Kidney tubule cell (primary cell): Measurements from ENCODE around the gene PDCD1.

Source experiments
- DNase-seq: peaks from one replicate; pipeline ENCODE4 v3.0.0-alpha.2; 2018; ENCODE audit warnings: low spot score

PDCD1 gene

DNA sequence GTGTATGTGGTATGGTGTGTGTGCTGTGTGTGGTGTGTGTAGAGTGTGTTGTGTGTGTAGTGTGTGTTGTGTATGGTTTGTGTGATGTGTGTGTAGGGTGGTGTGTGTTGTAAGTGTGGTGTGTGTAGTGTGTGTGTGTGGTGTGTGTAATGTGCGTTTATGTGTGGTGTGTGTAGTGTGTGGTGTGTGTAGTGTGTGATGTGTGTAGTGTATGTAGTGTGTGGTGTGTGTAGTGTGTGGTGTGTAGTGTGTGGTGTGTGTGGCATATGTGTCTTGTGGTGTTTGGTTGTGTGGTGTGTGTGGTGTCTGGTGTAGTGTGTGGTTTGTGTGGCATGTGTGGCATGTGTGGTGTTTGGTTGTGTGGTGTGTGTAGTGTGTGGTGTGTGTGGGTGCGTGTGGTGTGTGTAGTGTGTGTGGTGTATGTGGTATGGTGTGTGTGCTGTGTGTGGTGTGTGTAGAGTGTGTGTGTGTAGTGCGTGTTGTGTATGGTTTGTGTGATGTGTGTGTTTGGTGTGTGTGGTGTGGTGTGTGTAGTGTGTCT lies 6.8 kb upstream of the PDCD1 start:
- DNase-seq, result no peak

DNA sequence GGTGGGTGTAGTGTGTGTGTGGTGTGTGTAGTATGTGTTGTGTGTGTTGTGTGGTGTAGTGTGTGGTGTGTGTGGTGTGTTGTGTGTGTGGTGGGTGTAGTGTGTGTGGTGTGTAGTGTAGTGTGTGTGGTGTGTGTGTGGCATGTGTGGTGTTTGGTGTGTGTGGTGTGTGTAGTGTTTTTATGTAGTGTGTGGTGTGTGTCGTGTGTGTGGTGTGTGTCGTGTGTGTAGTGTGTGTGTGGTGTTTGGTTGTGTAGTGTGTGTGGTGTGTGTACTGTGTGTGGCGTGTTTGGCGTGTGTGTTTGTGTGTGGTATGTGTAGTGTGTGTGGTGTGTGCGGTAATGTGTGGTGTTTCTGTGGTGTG lies 6.1 kb upstream of the PDCD1 start:
- DNase-seq, result no peak

DNA sequence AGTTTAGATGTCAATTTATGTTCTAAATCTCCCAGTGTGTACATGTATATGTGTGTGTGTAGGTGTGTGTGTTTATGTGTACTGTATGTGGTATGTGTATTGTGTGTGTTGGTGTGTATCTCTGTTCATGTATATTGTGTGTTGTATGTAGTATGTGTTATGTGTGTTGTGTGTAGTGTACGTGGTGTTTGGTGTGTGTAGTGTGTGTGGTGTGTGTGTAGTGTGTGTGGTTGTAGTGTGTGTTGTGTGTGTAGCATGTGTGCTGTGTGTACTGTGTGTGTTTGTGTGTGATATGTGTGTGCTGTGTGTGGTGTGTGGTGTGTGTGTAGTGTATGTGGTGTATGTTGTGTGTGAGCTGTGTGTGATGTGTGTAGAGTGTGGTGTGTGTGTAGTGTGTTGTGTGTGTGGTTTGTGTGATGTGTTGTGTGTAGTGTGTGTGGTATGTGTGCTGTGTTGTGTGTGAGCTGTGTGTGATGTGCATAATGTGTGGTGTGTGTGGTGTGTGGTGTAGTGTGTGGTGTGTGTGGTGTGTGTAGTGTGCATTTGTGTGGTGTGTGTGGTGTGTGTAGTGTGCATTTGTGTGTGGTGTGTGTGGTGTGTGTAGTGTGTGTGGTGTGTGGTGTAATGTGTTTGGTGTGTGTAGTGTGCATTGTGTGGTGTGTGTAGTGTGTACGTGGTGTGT lies 5.6 kb upstream of the PDCD1 start:
- no peak for DNase-seq

DNA sequence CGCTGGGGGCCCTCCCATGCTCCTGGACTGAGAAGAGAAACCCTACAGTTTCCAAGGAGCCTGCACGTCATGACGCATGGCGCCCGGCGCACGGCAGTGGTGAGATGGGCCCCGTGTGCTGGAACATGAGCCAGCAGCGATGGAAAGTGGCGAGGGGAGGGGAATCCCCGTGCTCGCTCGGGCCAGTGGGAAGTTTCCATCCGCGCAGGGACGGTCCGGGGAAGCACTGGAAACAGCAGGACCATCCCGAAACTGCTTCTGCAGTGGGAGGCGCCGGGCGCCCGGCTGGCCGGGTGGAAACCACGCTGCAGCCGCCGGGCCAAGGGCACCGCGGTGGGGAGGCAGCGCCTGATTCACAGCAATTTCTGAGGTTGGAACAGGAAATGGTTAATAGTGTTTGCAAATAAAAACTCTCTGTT lies 4.9 kb upstream of the PDCD1 start:
- peak; percentile 46 for DNase-seq

DNA sequence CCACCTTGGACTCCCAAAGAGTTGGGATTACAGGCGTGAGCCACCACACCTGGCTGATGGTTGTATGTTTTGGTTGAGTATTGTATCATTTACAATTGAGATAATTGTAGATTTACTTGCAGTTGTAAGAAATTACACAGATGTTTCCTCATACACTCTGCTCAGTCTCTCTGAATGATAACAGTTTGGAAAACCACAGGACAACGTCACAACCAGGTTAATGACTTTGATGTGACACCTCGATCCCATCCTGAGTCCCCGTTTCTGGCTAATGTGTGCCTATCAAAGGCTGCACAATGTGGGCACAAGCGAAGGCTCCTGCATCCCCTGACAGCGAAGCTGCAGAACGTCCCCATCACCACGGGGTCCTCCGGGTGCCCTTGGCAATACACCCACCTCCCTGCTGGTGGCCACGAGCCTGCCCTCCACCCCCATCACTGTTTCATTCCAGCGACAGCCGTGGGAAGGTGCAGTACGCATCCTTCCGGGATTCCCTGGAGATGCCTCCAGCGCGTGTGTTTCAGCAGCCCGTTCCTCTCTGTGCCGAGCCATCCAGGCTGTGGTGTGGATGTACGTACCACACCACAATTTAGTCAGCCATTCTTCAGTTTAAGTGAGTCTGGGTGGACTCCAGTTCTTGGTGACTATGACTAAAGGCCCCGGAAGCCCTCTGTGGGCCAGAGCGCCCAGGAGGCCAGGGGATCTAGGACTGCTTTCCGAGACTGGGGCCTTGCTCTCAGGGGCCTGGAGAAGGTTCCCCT lies 4.3 kb upstream of the PDCD1 start:
- no peak for DNase-seq

DNA sequence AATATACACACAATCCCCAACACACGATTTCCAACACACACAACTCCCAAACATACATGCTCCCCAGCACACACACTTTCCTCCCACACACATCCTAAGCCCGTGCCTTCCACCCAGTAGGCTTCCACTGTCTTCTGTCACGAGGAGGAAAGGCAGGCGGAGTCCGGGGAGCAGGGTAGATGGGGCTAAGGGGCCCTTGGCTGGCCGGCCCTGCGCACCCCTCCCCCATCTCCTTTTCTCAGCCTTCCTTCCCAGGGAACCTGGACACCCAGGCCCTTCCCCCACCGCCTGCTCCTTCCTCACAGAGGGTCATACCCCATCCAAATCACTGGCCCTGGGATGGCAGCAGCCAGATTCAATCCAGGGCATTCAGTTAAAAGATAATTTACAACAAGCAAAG lies 3.4 kb upstream of the PDCD1 start:
- DNase-seq, result no peak

DNA sequence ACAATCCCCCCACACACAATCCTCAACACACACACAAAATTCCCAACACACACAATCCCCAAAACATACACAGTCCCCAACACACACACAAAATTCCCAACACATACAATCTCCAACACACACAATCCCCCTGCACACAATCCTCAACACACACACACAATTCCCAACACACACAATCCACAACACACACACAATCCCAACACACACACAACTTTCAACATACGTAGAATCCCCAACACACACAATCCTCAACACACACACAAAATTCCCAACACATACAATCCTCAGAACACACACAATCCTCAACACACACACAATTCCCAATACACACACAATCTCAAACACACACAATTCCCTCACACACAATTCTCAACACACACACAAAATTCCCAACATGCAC lies 2.6 kb upstream of the PDCD1 start:
- DNase-seq, result no peak

DNA sequence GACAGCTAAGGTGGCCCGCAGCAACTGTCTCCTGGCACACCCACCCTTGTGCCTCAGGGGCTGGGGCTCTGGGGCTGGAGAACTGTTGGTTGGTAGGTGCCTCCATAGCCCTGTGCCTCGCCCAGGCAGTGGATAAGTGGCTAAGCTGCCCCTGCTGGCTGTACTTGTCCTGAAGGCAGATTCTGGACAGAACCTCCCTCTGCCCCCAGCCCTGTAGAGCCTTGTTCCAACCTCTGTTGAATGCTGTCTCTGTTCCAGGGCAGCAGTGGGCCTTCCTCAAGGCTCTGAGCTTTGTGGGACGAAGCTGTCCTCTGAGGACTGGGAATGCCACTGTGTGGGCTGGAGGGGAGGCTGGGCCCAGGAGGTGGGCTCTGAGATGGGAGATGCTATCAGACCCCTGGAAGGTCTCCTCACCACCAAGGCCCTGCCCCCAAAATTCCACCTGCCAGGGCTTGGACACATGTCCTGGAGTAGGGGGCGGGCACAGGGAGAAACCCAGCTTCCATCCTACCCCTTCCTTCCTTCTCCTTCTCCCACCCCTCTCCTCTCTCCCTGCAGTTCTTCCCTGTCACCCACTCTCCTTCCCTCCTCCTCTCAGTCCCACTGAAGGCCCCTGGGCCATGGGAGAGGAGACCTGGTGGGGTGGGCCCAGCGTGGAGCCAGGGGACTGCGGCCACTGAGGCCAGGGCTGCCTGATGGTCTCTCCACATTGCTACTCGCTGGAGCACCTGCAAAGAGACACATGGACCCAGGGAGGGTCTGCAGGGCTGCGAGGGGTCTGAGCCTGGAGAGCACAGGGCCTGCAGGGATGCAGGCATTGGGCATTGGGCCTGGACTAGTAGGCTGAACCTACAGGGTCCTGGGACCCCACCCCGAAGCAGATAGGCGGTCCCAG lies 1.7 kb upstream of the PDCD1 start:
- DNase-seq, result no peak

DNA sequence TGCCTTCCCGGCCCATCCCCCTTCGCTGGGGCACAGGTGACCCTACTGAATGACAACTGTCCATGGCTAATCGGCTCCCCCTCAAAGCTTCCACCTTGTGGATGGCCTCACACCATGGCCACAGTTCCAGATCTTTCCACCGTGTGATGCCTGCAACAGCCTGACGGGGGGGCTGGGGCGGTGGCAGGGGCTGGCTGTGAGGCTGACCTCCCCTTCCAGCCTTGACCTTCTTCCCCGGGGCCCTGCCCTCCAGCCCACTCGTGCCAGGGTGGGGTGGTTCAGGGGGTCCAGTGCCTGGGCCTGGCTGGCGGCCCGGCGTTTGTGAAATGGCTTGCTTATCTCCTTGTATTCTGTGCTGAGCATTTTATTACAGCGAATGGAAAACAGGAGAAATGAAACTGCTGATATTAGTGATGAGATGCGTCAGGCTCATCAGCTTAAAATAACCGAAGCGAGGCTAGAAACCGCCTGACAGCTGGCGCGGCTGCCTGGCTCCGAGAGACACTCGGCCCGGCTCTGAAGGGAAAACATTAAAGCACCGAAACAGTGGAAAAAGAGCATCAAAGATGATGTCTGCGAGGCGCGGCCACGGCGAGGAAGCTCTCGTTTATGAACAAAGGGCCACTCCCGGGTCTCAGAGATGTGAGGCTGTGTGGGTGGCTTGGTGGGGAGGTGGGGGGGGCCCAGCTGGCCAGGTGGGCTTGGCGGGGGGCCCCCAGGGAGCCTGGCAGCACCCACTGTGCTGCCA lies 916 bp upstream of the PDCD1 start:
- DNase-seq, result no peak

DNA sequence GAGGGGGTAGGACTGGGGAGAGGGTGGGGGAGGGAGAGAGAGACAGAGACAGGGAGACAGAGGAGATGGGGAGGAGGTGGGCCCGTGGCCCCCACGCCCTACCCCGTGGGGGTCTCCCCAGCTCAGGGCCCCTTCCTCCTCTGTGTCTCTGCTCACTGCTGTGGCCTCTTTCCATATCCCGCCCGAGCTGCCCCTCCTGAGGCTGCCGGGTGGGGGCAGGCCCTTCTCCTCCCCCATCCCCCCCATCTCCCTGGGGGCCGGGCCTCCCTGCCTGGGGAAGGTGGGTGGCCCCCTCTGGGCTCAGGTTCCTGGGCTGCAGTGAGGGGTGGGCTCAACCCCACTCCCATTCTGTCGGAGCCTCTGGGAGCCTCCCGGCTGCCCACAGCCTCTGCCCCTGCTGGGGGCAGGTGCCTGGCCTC lies 332 bp upstream of the PDCD1 start:
- no peak for DNase-seq

DNA sequence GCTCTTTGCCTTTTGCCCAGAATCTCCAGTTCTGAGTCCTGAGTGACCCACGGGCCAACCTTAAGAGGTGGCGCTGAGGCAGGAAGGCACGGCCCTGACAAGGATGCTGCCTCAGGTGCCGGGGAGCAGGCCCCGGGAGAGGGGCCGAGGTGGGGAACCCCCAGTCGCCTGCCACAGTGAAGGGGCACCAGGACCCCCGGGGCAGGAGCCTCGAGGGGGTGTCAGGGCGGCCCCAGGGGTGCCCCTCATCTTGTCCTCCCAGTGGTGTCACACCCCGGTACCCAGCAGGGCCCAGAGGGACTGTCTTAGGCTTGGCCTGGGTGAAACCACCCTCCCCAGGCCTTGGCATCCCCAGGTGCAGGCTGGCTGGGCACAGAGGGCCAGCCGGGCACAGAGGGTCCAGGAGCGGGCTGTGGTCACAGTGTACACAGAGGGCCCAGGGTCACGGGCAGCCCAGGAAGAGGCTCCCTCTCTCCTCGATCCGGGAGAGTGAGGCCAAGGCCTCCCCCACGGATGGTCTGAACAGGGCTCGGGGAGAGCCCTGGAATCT lies 1.0 kb downstream of the PDCD1 start:
- DNase-seq, result no peak

DNA sequence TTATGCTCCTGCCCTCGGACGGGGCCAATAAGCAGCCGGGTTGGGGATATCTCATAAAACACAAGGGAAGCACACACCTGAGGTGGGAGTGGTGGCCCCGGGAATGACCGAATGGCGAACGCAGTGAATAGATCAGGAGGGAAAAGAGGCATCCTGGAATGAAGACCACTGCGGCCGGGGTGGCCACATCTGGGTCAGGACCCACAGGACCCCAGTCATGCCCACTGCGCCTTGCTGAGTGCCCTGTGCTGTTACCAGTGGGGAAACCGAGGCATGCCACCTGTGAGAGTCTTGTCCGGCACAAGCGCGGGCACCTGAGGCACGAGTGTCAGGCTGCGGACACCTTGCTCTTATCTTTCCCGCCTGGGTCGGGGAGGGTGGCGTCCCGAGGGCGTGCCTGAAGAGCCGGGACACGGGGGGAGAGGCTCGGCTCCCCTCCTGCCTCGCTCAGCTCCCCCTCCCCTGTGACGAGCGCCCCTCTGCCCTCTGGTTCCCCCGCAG lies 1.6 kb downstream of the PDCD1 start:
- DNase-seq, result no peak

DNA sequence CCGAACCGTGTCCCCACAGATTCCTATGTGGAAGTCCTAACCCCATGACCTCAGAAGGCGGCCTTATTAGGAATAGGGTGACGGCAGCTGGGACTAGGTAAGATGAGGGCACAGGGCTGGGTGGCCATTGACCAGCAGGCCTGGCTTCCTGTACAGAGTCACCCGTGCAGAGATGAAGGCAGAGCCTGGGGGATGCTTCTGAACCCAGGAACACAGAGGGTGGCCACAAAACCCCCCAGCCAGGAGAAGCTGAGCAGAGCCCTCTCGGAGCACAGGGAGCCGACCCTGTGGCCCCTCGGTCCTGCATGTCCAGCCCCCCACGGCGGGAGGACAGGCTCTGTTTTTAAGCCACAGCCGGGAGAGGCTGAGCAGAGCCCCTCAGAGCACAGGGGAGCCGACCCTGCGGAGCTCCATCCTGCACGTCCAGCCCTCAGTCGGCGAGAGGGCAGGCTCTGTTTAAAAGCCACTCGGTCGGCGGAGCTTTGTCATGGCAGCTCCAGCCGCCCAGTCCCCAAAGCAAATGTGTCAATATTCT lies 2.7 kb downstream of the PDCD1 start:
- no peak for DNase-seq

DNA sequence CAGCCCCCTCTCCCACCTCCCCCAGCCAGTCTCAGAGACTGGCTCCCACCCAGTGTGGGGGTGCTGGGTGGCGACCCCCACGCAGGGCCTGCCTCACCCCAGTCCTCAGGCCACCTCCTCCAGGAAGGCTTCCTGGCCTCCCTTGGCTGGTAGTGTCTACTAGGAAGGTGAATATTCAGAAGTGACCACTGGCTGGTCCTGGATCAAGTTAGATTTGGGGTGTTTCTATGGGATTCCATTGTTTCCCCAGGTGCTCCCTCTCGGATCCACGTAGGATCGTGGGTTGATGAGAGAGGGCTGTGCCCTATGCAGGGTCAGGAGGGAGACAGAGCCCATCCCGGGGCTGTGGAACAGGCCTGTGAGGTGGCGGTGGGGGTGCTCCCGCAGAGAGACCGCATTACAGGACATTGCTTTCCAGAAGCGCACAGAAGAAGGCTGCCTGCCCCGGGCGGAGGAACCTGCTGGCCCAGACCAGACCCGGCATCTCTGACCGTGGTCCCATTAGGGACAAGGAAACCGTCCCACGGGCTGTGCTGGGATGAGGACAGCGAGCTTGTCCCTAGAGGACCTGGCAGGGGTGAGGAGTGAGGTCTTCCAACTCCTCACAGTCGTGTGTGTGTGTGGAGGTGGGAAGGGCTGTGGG lies 3.3 kb downstream of the PDCD1 start:
- no peak for DNase-seq

DNA sequence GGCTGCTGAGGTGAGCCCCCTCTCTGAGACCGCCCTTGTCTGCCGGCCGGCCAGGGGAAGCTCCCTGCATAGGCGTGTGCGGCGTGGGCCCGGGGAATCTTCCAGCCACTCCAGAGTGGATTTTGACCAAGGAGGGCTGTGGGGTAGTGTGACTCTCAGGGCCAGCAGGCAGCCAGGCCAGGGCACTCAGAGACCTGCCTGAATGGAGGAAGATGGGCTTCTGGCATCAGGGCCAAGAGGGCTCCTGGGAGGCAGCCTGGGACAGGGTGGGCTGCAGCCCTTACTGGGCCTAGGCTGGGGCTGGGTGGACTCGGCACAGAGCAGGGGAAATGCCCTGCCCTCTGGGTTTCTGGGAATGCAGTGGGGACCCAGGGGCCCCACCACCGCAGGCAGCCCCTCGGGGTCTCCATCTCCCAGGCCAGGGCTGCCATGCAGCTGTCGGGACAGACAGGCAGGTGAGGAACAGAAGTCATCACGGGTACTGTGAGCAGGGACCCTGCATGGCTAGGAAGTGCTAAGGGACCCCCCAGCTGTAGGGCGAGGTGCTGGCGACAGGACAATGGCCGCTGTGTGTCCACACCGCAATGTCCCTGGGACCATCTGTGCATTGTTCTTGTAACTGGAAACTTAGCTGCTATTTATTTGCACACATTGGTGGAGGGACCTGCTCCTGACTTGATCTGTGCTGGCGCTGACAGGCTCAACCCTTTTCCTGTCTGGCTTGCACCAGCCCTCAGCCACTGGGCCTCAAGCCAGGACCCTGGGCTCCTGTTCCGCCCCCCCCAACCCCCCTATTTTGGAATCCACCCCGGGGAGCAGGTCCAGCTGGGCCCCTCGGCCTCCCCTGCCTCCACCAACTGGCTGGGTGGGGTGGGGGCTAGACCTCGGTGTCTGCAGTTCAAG lies 4.1 kb downstream of the PDCD1 start:
- no peak for DNase-seq

DNA sequence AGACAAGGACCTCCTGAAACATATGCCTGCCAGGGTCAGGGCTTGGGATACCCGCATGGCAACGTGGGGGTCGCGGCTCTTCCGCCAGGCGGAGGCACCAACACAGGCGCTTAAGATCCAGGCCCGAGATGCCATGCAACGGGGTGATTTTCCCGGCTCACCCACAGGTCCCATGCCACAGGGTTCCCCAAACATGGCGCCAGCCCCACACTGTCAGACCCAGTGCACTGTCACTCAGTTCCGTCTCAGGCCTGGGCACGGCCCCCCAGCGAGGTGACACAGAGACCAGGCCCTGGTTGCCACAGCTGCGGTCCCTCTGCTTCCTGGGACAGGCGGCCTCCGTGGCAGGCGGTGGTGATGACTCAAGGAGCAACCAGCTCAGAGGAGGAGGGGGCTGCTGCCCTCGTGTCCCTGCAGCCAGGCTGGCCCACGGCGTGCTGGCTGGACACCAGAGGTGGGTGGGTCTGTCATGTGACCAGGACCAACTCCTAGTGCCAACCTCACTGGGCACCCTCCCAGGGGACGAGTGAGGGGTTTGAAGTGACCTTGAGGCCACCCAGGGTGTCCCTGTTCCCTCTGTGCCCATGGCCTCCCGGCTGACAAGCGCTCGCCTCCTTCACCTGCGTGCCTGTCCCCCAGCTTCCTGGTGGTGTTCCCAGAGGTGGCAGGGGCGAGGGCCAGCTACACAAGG lies 4.9 kb downstream of the PDCD1 start:
- DNase-seq, result peak; percentile 39

DNA sequence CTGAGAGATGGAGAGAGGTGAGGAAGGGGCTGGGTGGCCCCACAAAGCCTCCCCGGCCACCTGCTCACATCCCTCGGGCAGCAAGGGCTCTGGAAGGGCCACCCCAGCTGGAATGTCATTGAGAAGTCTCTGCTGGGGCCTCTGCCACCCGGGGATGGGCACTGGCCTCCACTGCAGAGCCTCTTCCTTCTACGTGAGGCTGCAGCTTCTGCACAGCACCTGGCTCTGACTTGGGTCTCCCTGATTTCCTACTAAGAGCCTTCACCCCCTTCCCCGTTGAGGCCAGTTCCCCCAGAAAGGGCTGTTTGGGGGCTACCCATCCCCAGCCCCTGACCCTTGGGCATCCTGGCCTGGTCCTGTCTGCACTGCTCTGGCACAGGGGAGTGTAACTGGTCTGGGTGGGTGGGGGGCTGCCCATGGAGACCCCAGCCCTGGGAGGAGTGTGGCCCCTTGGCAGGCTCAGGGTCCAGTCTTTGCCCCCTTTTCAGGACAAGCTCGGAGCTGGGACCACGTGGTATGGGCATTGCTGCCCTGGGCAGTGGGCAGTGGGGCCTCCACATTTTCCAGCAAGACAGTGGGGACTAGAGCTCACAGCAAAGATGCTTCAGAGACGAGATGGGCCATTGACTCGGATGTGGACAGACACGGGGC lies 5.6 kb downstream of the PDCD1 start:
- DNase-seq, result no peak
